CMK (cell line): ENCODE data around the gene PARVA.

Source experiments
- DNase-seq: peaks from one replicate; pipeline ENCODE4 v3.0.0-alpha.2; 2010; ENCODE audit warnings: low read depth

The PARVA gene

DNA sequence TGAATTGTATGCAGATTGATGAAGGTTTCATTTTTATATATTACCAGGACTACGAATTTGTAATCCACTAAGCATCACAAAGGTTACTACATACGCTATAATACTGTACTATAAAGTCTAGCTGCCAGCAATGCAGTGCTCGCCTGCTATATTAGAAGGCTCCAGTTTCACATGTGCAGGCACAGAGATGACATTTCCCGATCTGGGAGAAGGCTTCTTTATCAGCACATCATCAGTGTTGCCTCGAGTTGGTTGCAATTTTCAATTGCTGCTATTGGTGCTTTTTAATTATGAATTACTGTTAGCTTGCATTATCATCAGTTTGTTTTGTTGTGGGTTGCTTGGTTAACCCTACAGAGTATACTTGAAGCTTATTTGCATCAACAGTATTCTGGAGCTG is 153.6 kb downstream of the PARVA start:
- no peak for DNase-seq

DNA sequence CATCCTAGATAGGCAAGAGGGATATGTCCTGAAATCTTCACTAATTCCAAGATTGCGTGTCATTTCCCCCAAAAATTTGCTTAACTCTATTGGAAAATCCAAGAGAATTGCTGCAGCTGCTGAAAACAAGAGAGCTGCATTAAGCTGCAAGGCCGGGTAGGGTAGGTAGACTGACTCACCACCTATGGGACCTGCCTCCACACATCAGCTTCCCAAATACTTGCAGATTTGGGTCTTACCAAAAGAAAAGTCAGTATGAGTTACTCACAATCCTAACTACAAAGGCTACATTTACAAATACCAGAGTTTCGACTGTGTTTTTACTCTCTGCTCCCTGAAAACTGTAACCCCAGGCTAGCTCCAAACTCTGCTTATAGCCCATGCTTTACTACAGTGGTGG is 154.3 kb downstream of the PARVA start:
- DNase-seq, result no peak

DNA sequence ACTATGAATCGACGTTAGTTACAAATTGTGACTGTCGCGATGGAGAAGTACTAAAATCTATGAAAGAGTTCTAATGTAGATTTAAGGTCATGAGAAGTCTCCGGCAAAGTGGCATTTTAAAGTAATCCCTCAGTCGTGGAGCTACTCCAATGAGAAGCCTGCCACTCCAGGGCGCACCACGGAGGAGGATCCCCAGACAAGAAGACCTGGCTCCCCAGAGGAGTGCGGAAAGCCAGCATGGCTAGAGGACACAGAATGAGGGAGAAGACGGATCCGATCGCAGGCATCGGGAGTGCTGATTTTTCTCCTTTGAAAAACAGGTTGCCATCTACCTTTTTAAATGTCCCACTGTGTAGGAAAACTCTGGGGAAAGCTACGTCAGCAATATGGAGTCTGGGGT is 155.2 kb downstream of the PARVA start:
- DNase-seq, result no peak

DNA sequence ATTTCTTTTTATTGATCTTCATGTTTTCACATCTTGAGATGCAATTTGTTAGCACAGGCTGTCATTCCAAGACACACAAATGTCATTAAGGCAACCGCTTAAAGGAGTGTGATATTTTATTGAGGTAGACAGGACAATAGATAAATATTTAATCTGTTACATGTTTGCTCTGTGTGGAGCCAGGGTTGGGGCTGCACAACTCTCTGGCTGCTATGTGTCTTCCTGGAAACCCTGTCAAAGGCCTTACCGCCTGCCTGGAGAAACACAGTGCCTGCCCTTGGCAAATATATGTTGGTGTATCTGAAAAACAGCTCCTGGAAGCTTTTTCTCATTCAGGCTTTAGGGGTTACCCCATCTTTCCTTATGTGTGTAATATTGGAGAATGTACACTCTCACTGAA is 157.2 kb downstream of the PARVA start:
- DNase-seq, result no peak

DNA sequence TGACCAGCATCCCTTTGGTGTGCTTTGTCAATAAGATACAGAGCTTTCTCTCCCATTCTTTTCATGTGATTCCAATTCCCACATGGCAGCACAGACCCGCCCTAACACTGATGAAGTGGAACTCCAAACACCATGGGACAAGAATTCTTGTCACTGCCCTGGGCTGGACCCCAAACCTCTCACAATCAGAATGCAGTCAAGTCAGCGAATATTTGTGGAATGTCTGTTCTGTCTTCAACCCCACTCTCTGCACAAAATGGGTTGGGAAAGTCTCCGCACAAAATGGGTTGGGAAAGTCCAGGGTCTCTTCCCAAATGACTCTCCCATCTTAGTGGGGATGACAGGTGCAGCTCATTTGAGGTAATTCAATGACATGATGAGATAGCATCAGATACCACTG is 157.9 kb downstream of the PARVA start:
- DNase-seq, result no peak

DNA sequence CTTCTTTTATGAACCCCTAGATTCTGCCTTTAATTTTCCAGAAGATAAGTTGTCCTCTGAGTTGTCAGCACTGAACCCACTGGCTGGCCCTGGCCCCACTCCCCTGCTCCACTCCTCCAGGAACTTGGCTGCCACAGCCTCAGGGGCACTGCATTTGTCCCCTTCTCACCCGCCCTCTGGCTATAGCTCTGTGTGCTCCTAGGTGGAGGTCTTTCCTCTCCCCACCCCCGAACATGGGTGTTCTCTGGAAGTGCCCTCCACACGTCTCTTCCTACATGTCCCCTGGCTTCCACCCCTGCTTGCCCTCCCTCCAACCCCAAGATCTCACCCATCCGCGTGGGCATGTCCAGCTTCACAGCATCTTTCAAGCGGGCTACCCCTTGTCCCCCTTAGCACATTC is 159.2 kb downstream of the PARVA start:
- no peak for DNase-seq

DNA sequence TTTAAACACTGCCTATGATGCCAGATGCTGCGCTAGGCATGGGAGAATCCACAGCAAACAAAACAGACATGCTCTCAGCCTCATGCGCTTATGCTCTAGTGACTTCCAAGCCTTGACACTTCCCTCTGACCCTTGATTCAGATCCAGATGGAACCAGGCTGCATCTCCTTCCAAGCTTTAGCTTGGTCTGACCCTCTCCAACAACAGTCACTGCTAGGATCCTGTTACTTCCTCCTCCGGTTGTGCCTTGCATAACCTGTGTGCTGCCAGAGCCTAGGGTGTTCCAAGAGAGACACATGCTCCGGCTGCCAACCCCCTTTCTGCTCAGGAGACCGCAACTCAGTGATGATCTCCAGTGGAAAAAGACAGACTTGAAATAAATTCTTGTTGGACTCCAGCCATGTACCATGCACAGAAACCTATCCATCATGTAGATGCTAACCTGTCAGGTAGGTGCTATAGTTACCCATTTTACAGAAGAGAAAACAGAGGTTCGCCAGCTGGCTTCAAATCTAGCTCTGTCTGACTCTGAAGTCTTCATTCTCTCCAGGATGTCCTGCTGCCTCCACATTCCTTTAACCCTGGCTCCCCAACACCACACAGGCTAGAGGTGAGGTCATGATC is 160.5 kb downstream of the PARVA start:
- no peak for DNase-seq

DNA sequence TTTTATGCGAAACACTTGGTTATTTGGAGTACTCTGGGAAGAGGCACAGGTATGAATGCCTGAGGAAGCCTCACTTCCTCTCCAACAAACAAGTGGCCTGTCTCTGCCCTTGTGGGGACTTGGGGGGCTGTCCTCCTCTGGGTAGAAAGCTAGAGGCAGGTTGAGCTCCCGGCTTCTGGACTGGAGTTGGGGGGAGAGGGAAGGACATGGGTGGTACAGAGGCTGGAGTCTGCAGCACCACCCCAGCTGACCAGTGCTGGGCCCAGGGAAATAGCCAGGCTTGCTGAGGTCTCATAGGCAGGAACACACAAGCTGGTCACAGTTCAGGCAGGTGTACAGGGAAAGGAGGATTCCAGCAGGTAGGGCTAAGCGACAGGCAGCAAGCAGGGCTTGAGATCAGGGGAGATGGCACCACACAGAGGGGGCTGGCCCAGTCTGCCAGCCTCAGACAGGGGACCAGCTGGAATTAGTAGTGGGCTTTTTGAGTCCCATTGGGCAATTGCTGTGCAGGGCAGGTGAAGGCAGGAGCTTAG is 161.6 kb downstream of the PARVA start:
- DNase-seq, result no peak

DNA sequence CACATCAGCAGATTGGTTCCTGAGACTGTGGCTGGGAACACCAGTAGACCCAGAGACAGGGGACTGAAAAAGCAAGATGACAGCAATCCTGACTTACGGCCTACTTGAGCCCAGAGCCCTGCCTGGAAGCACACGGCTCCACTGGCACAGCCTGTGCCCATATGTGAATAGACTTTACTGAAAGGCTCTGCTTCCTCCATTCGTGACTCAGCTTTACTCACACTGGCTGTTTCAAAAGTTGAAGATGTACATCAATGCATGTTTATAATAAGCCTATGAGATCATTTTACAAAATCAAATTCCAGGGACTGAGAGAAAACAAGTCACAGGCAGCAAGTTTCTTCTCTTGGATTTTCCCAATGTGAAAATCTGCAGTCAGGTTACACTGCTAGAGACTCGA is 162.2 kb downstream of the PARVA start:
- no peak for DNase-seq

DNA sequence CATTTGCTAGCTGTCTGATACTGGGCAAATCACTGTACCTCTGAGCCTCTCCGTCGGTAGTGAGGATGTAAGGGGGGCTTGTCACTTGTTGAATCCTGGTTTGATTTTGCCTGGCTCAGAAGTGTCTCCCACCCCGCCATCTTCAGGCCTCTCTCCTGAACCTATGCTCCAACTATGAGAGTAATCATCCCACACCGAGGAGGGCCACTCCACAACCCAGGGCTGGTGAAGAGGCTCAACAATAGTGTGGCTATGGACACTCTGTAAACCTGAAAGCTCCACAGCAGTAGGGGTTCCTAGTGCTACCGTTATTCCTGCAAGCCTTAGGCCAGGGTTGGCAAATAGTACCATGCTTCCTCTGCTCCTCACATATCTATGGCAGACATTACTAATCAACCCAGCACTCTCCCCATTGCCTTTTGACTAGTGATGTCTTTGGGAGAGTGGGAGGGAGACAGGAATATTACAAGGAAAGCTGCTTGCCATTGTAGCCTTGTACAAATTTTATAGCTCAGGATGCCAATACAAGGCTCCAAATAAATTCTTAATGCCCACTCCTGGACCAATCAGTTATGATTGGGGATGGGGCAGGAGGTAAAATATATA is 162.8 kb downstream of the PARVA start:
- DNase-seq, result no peak

DNA sequence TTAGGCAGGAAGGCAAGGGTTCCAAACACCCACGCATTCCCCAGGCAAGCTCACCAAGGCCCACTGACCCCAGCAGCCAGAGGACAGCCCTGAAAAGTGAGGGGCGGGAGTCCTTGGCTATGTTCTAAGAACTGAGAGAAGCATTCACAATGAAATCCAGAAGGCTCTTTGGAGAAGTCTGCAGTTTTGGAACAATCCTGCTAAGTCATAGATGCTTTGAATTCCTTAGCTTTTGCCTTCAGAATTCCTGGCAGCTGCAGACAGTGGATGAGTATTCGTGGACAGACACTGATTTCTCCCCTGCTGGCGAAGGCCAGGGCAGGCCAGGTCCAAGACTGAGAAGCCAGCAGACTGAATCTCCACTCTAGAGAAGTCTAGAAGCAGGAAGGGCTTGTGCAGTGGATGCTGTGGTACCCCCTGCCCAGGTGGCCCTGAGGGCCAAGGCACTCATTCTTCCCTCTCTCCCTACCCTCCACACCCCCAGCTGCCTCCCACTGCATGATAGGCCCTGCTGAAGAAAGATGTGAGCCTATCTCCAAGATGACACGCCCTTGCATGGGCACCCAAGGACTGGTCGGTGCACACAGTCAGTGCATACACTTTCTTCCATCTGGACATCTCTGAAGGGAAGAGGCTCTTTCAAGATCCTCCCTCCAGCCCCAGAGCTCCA is 163.7 kb downstream of the PARVA start:
- no peak for DNase-seq

DNA sequence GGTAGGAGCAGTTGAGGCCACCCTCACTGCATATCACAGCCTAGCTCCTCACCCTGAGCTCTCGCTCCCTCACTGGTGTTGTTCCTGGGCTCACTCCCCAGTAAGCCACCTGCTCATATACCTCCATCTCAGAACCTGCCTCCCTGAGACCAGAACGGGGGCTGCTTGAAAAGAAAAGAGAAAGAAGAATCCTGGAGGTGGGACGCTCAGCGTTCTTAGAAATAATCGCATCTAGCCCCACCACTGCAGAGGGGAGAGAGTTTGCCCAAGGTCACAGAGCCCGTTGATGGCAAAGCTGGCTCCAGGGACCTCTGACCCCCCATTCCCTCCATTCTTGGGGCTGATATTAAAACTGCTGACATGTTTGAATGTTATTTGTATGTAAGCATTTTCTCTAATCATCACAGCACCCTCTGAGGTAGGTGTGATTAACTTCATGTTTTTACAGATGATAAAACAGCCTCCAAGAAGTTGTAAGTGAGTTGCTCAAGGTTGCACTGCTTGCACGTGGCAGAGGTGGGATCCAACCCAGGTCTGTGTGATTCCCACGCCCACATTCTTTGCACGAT is 164.3 kb downstream of the PARVA start:
- DNase-seq, result no peak

DNA sequence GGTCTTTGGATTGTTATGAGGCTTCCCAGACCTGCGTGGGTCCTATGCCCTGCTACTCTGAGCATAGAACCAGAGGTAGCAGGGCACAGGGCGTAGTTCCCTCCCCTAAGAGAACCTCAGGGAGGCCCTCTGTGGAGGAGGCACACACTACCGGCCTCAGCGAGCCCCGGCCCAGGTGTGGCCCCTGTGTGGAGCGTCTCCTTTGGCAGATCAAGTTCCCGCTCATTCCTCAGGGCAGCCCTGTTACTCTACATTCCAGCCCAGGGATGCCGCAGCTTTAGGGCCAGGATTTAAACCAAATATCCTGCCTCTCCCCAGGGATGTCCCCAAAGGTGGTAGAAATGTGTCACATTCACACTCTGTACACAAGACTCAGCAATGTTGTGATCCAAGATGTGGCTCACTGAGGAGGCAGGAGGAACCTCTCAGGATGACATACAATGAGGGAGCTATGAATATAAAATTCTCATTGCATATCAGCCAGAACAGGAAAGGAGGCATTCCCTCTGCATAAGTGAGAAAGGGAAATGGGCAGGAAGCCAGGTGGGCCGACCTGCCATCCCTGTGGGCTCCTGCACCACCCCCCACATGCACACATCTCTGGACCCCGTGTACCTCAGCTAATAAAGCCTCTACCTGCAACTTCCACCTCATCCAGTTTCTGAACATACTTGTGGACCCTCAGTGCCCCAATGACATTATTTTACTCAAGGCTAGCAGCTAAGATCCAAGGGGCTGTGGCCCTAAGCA is 165.0 kb downstream of the PARVA start:
- DNase-seq, result no peak

DNA sequence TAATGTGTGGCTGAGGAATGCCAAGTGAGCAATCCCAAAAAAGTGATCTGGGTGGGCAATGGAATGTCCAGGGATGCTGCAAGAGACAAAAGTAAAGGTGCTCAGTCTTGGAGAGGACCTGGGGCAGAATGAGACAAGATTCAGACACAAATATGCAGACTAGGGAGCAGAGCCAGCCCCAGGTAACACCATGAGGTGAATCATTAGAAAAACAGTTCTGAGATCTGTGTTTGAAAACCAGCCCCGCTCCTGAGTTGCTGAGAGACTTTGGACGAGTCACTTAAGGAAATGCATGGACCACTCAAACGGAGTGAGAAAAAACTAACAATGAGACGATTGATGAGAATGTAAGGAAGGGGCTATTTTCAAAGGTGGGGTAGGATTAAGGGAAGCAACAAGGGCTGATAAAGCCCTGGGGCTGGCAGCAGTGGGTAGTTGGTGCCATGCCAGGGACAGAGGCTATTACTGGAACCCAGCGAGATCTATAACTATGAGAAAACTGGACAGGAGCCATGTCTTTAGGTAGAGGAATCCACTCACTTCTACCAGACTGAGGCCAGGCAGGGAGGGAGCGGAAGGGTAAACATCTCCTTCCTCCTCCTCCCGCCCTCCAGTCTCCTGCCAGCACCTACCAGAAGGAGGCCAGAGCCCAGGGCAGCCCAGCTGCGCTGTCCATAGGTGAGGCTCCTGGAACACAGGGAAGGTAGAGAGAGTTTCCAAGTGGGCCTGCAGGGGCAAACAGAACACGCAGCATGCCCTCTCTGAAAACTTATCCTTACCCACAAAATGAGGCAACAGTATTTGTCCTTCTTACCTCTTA is 166.4 kb downstream of the PARVA start:
- DNase-seq, result no peak

DNA sequence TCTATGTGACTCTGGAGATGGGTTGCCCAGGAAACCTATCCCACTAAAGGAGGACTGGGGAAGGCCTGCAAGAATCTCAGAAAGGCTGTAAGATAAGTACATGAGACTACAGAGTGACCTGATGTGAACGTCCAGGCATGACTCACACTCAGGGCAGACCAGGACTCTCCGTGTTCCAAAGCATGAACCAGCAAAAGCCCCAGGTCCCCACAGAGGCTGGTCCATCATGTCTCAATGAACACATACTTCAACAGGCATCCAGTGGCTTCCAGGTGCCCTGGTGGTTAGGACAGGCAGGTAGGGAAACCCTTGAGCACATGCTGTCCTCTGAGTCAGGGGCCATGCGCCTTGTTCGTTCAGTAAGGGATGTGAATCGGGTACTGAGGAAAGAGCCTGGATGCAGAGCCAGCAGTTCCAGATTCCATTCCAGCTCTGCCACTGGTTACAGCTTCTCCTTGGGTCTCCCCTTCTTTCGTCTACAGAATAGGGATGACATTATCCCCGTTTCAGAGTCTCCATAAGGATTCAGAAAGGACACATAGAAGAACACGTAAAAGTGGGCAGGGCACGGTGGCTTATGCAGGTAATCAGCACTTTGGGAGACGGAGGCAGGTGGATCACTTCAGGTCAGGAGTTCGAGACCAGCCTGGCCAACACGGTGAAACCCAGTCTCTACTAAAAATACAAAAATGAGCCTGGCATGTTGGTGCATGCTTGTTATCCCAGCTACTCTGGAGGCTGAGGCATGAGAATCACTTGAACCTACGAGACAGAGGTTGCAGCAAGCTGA is 167.8 kb downstream of the PARVA start:
- no peak for DNase-seq

DNA sequence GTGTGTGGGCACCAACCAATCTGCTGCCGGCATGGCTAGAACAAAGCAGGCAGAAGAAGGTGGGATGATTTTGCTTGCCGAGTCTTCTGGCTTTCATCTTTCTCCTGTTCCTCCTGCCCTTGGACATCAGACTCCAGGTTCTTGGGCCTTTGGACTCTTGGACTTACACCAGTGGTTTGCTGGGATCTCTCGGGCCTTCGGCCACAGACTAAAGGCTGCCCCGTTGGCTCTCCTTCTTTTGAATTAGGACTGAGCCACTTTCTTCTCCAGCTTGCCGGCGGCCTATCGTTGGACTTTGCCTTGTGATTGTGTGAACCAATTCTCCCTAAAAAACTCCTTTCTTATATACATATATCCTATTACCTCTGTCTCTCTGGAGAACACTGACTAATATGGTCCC is 168.8 kb downstream of the PARVA start:
- DNase-seq, result no peak

DNA sequence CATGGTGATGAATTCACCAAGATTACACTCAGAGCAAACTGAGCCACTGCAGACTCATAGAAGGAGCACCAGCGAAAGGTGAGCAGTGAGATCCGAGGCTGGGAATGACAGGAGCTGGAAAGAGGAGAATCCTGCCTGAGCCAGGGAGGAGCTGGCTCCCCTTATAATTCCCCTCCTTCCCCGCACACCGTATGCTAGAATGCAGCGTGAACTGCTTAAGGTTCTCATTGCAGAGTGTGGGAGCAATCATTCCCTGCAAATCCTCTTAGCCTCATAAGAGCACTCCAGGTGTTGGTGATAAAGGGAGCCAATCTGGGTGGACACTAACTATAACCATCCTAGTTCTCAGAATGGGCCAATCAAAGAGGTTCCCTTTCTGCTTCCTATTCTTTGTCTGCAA is 169.3 kb downstream of the PARVA start:
- no peak for DNase-seq

DNA sequence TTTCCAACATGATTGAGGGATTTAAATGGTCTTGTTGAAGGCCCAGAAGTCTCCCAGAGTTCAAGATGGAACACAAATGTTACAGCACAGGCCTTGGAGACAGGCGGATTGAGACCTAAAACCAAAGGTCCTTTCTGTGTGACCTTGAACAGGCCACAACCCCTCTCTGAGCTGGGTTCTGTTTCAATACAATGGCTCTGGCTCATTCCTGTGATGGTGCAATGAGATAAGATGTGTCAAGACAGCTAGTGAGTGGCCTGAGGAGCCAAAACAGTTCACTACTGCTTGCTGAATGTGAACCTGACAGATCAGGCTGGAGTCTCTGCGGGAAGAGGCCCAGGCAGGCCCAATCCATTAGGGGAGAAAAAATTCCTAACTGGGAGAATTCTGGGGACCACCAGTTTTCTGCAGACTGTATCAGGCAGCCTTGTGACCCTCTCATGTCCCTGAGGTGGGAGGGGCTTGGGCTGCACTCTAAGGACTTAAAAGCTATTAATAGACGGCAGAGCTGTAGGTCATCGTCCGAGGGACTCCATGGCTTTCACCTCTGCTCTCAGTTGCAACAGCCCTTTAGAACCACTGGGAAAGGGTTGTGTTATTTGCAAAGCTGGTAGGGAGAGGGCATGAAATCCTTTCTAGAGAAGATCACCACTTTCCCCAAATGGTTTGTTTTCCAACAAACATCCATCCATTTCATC is 170.7 kb downstream of the PARVA start:
- no peak for DNase-seq

DNA sequence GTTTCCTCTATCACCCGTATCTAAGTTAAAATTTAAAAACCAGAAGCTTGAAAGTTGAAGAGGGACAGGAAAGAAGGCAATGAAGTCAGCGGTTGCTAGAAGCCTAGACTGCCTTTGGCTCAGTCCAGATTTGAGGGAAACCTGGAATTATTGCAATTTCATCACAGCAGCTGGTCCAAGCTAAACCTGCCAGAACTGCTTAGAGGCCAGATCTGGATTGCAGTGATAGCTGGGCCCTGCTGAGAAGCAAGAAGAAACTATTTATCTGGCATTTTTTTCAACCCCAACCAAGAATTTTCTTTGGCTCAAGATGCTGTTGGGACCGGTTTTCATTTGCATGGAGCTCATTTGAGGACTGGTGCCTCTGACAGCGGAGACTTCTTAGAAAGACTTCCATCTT is 175.3 kb downstream of the PARVA start:
- DNase-seq, result no peak

DNA sequence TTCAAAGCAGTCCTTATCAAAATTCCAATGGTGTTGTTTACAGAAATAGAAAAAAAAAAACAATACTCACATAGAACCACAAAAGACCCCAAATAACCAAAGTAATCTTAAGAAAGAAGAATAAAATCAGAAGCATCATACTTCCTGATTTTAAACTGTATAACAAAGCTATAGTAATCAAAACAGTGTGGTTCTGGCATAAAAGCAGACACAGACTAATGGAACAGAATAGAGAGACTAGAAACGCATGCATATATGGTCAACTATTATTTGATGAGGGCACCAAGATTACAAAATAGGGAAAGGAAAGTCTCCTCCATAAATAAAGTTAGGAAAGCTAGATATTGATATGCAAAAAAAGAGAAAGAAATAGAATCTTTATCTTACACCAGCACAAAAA is 176.8 kb downstream of the PARVA start:
- no peak for DNase-seq
